ENCODE results near the gene NOP58.
A peak's percentile ranks its signal among the peaks of the same experiment; 100 is the strongest.
"Not testable (repeated sequence)": the region's sequence is repeated elsewhere in the genome, so short reads cannot be mapped to it uniquely, and the experiment has no call there.

The NOP58 gene

GRCh38 chr2:202251494-202251893, 14.1 kb upstream of the NOP58 start:
- in situ Hi-C loops (cut with MboI; ENCODE audit: low pct_unique_long_range_greater_than_20kb, low sequenced_read_pairs, unreplicated experiment), result no loop called here
- TF ChIP-seq CTCF (IDR thresholded peaks at IDR 0.05; ENCODE audit: extremely low read depth, insufficient read depth, missing control alignments), result no peak
- DNase-seq (ENCODE audit: low spot score), result no peak

- DNase-seq (ENCODE audit: low spot score), result no peak
- in situ Hi-C loops (cut with MboI; ENCODE audit: low pct_unique_long_range_greater_than_20kb, low sequenced_read_pairs, unreplicated experiment), result no loop called here
- TF ChIP-seq CTCF (IDR thresholded peaks at IDR 0.05; ENCODE audit: extremely low read depth, insufficient read depth, missing control alignments), result no peak
Observed at GRCh38 chr2:202261531-202261930, 4.0 kb upstream of the NOP58 start.

- in situ Hi-C loops (cut with MboI; ENCODE audit: low pct_unique_long_range_greater_than_20kb, low sequenced_read_pairs, unreplicated experiment), result no loop called here
- DNase-seq (ENCODE audit: low spot score), result no peak
- no peak for TF ChIP-seq CTCF (IDR thresholded peaks at IDR 0.05; ENCODE audit: extremely low read depth, insufficient read depth, missing control alignments)
Observed at GRCh38 chr2:202267495-202267894, 1.9 kb downstream of the NOP58 start.

- in situ Hi-C loops (cut with MboI; ENCODE audit: low pct_unique_long_range_greater_than_20kb, low sequenced_read_pairs, unreplicated experiment), result no loop called here
- no peak for TF ChIP-seq CTCF (IDR thresholded peaks at IDR 0.05; ENCODE audit: extremely low read depth, insufficient read depth, missing control alignments)
- DNase-seq (ENCODE audit: low spot score), result no peak
Observed at GRCh38 chr2:202269585-202269984, 4.0 kb downstream of the NOP58 start.

- DNase-seq (ENCODE audit: low spot score), result no peak
- no peak for TF ChIP-seq CTCF (IDR thresholded peaks at IDR 0.05; ENCODE audit: extremely low read depth, insufficient read depth, missing control alignments)
- in situ Hi-C loops (cut with MboI; ENCODE audit: low pct_unique_long_range_greater_than_20kb, low sequenced_read_pairs, unreplicated experiment), result no loop called here
Observed at GRCh38 chr2:202270487-202270886, 4.9 kb downstream of the NOP58 start.

GRCh38 chr2:202276078-202276720, 10.6 kb downstream of the NOP58 start:
- DNase-seq (ENCODE audit: low spot score); in situ Hi-C loops (cut with MboI; ENCODE audit: low pct_unique_long_range_greater_than_20kb, low sequenced_read_pairs, unreplicated experiment): not testable (repeated sequence)

GRCh38 chr2:202278036-202278760, 12.6 kb downstream of the NOP58 start:
- TF ChIP-seq CTCF (IDR thresholded peaks at IDR 0.05; ENCODE audit: extremely low read depth, insufficient read depth, missing control alignments), result no peak
- DNase-seq (ENCODE audit: low spot score), result peak; percentile 28
- in situ Hi-C loops (cut with MboI; ENCODE audit: low pct_unique_long_range_greater_than_20kb, low sequenced_read_pairs, unreplicated experiment), result no loop called here
